GM18520 (cell line): ENCODE results near the gene NHEJ1.

Experiments used
- ATAC-seq: cut with Tn5 transposase; IDR thresholded peaks from one replicate; pipeline ENCODE4 v1.9.1; 2021; ENCODE audit not compliant: unreplicated experiment

The NHEJ1 gene

GRCh38 chr2:219031005-219031738 lies 129.4 kb downstream of the NHEJ1 start:
- no peak for ATAC-seq

- ATAC-seq, result no peak
Observed at GRCh38 chr2:219030177-219030940, 130.3 kb downstream of the NHEJ1 start.

- ATAC-seq, result peak; percentile 46
Observed at GRCh38 chr2:219029829-219030165, 130.8 kb downstream of the NHEJ1 start.

GRCh38 chr2:219028996-219029828 lies 131.4 kb downstream of the NHEJ1 start:
- no peak for ATAC-seq

GRCh38 chr2:219028141-219028540 lies 132.5 kb downstream of the NHEJ1 start:
- no peak for ATAC-seq

GRCh38 chr2:219027511-219028055 lies 133.0 kb downstream of the NHEJ1 start:
- no peak for ATAC-seq

GRCh38 chr2:219026946-219027345 lies 133.7 kb downstream of the NHEJ1 start:
- no peak for ATAC-seq

GRCh38 chr2:219025637-219026585 lies 134.7 kb downstream of the NHEJ1 start:
- ATAC-seq, result no peak
